GM19035 (cell line): ENCODE measurements around the gene ERO1A.
A peak's percentile ranks its signal among the peaks of the same experiment; 100 is the strongest.
"Not testable (repeated sequence)": the region's sequence is repeated elsewhere in the genome, so short reads cannot be mapped to it uniquely, and the experiment has no call there.

Experiments used
- ATAC-seq: cut with Tn5 transposase; IDR thresholded peaks from one replicate; pipeline ENCODE4 v1.9.1; 2021; ENCODE audit not compliant: unreplicated experiment

Gene ERO1A, protein sequence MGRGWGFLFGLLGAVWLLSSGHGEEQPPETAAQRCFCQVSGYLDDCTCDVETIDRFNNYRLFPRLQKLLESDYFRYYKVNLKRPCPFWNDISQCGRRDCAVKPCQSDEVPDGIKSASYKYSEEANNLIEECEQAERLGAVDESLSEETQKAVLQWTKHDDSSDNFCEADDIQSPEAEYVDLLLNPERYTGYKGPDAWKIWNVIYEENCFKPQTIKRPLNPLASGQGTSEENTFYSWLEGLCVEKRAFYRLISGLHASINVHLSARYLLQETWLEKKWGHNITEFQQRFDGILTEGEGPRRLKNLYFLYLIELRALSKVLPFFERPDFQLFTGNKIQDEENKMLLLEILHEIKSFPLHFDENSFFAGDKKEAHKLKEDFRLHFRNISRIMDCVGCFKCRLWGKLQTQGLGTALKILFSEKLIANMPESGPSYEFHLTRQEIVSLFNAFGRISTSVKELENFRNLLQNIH

GRCh38 chr14:52695481-52696091, at the start of gene ERO1A:
Gene ERO1A (minus strand): TSS chr14:52695558. CDS start chr14:52695481, 77 bp downstream.
- ATAC-seq, result peak; percentile 73

DNA sequence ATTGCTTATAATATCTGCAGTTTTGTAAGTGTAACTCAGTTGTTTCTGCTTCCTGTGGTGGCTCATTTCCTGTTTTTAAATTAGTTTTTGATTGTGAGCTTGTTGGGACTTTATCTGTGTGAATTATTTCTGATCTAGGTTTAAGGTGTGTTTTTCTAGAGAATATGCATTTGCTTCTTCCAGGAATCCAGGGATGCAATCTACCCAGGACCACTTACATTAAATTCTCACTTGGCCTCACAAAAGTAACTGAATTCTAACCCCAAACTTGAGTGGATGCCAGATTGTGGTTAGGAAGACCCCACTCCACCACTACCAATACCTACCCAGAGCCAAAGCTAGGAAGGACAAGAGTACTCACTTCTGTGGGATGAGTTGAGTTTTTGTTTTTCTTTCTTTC, 46.5 kb upstream of the ERO1A start:
- no peak for ATAC-seq

DNA sequence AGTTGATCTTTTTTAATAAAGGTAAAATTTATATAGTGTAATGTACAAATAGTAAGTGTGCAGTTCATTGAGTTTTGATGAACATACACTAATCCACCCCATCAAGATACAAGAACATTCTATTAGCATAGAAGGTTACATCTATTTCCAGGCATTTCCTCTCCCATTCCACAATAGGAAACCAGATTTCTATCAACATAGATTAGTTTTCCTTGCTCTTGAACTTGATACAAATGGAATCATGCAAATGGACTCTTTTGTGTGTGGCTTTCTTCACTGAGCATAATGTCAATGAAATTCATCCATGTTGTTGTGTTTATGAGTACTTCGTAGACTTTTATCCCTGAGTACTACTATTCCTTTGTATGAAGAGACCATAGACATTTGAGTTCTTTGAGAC, 45.4 kb upstream of the ERO1A start:
- ATAC-seq, result no peak

- ATAC-seq, result no peak
Measured at GRCh38 chr14:52738409-52738808, 43.1 kb upstream of the ERO1A start.

- no peak for ATAC-seq
Measured at GRCh38 chr14:52735921-52736489, 40.6 kb upstream of the ERO1A start.

DNA sequence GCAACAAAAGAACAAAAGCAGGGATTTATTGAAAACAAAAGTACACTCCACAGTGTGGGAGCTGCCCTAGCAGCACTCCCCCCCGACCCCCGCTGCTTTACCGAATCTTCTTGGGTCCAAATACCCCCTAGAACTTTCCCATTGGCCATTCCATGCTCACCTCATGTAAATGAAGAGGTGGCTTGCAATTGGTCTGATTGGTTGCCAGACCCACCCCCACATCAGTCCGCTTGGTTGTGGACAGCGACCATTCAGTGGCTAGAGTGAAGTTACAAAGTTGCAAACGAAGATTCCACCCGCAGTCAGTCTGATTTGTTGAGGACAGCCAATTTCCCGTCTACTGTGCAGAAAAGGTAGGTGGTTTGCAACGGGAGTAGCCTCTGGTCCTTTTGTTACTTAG, 38.5 kb upstream of the ERO1A start:
- ATAC-seq, result no peak

DNA sequence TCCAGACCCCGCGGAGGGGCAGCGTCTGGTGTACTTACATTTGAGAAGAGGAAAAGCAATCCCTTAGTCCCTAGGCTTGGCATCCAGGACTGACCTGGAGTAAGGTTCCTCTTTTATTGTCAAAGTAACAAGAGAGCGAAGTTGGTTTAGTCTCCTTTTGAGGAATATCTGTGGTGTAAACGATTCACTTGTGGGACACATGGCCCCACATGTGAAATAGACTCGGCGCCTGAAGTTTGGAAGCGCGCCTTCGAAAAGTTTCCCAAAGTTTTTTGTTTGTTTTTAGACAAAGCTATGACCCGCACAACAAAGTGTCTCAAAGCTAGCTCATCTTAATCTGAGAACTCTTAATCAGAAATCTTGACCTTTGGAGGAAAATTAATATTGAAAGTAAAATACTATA, 35.4 kb upstream of the ERO1A start:
- ATAC-seq, result no peak

- ATAC-seq, result peak; percentile 94
Measured at GRCh38 chr14:52729925-52730708, 34.8 kb upstream of the ERO1A start, which contains the start of gene STYX. Gene STYX (plus strand): TSS chr14:52730166. CDS start chr14:52730475, 309 bp downstream.

- no peak for ATAC-seq
Measured at GRCh38 chr14:52729585-52729924, 34.2 kb upstream of the ERO1A start.

DNA sequence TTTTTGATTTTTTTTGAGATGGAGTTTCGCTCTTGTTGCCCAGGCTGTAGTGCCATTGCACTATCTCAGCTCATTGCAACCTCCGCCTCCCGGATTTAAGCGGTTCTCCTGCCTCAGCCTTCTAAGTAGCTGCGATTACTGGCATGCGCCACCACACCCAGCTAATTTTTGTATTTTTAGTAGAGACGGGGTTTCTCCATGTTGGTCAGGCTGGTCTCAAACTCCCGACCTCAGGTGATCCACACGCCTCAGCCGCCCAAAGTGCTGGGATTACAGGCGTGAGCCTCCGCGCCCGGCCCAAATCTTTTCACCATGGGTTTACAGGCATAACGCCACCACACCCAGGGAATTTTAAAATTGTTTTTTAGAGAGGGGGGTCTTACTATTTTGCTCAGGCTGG, 33.7 kb upstream of the ERO1A start:
- ATAC-seq, result not testable (repeated sequence)

DNA sequence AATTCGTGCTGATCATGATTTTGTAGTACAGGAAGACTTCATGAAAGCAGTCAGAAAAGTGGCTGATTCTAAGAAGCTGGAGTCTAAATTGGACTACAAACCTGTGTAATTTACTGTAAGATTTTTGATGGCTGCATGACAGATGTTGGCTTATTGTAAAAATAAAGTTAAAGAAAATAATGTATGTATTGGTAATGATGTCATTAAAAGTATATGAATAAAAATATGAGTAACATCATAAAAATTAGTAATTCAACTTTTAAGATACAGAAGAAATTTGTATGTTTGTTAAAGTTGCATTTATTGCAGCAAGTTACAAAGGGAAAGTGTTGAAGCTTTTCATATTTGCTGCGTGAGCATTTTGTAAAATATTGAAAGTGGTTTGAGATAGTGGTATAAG, 32.2 kb upstream of the ERO1A start:
- not testable (repeated sequence) for ATAC-seq

- no peak for ATAC-seq
Measured at GRCh38 chr14:52724360-52724644, 28.9 kb upstream of the ERO1A start.

DNA sequence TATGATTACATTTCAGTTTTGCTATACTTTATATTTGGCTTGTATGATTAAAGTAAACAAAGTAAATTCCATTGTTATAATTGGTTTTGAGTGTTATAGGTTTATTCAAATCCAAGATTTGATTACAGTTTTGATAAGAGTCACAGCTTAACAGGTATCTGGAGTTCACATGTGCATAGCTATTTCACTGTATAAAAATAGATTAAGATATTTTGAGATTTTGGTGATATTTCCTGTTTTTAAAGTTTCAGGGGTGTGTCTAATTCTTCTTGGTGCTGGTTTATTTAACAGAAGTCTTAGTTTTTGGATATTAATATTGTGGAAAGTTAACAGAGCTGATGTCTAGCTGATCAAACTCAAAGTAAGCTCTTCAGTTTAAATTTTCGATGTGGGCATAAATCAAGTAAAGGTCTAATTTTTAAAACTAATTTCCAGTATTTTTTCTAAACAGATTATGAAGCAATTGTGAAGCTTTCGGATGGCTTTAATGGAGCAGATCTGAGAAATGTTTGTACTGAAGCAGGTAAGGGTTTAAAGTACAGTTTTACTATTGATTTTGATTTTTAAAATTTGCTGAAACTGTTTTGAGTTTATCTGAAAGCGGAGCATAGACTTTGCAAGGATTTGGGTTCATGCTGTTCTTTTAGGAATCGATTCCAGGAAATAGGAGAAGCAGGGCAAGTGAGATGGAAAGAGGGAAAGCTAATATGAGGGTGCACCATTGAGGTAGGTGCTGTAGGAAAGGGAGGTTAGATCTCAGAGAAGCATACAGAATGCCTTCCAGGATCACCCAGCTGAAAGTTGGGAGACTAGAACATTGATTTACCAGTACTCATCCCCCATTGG, 28.4 kb upstream of the ERO1A start:
- no peak for ATAC-seq

- no peak for ATAC-seq
Measured at GRCh38 chr14:52716155-52716554, 20.8 kb upstream of the ERO1A start.

GRCh38 chr14:52711666-52712065, 16.3 kb upstream of the ERO1A start:
- ATAC-seq, result no peak

GRCh38 chr14:52706724-52707706, 11.7 kb upstream of the ERO1A start, which contains the start of gene PSMC6:
Gene PSMC6 (plus strand): TSS chr14:52707200. CDS start chr14:52707220, 20 bp downstream.
- peak; percentile 98 for ATAC-seq

GRCh38 chr14:52706286-52706685, 10.9 kb upstream of the ERO1A start:
- no peak for ATAC-seq

GRCh38 chr14:52703664-52704063, 8.3 kb upstream of the ERO1A start:
- ATAC-seq, result no peak

DNA sequence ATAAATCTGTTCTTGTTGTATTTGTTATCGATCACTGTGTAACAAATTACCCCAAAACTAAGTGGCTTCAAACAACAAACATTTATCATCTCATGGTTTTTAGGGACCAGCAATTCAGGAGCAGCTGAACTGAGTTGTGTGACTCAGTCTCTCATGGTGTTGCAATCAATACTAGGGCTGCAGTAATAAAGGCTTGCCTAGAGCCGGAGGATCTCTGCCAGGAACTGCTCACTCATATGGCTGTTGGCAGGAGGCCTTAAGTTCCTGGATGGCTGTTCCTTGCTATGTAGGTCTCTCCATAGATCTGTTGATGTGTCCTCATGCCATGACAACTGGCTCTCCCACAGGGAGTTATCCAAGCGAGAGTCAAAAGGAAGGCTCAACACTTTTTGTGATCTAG, 7.9 kb upstream of the ERO1A start:
- no peak for ATAC-seq
